IPS DF 19.7 (cell line): Measurements from ENCODE around the gene PRIMA1.

Experiments used
- DNase-seq: peaks from one replicate; pipeline ENCODE4 v3.0.0-alpha.2; 2013; ENCODE audit warnings: low read depth, low spot score

PRIMA1 gene

DNA sequence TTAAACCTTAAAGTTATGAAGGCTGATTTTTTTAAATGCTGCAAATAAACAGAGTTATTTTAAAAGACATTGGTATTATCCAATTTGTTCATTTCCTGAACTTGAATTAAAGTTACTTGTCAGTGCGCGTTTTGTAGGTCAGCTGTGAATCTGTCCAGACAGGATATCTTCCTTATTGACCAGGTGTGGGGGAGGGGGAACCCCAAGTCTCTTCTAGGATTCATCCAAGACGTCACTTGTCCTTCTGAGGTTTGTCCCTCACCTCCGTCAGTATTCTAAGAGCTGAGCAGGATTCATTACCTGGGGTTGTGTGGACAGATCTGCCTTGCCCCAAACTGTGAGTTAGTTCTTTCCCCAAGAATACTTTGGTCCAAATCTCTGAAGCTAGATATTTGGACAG lies 8.8 kb upstream of the PRIMA1 start:
- no peak for DNase-seq

DNA sequence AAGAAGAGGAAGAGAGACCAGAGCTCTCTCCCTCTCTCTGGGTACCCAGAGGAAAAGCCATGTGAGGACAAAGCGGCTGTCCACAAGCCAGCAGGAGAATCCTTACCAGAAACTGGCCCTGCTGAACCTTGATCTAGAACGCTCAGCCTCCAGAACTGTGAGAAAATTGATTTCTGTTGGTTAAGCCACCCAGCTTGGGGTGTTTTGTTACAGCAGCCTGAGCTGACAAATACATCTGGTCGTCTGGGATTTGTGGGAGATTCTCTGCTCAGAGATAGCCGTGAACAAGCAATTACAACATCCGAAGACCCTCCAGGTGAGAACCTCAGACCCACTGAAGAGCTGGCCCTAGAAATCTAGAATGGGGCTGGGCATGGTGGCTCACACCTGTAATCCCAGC lies 6.5 kb upstream of the PRIMA1 start:
- DNase-seq = no peak

DNA sequence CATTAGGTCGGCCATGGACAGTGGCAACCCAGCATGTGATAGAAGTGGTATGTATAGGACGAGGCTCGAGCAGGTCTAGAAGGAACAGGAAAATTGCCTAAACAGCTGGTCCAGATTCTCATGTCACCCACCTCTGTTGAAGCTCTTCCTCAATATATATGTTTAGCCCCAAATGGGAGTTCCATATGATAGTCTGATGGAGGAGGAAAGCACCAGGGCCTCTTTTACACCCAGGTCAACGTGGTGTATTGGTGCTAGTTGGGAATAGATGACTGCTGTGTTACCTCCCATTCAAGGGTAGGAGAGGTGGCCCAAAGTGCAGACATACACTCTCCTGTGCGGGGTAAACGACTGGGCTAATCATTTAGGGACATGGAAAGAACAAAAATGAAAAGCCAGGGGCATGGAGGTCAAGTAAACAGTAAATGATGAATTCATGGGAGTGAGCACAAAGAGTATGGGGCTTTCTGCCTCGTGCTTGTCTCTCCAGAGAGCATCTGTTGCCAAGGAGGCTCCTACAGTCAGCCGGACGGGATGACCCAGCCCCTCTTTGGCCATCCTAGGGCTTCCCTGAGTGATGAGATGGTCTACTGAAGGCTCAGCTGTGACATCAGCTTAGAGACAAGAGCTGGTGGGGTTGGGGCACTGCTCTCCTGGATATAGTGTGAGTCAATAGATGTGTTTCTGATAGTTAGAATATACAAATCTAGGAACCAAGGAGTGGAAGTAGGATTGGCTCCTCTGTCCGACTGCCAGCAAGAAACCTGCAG lies 5.5 kb upstream of the PRIMA1 start:
- no peak for DNase-seq

DNA sequence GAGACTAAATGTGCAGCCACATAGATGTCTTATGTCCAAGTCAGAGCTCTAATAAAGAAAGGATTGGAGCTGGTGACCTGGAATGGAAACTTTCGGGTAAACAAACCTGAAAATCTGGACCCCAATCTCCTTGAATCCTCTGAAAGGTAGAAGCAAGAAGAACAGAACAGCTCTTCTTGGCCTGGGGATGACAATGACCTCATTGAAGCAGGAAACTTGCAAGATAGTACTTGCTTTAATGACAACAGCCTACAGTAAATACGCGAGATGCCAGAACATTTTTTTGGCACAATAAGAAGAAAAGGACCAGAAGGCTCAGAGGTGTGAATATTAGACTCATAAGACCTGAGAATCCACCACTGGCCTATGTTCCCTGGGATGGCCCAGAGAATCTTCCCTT lies 4.1 kb upstream of the PRIMA1 start:
- no peak for DNase-seq

DNA sequence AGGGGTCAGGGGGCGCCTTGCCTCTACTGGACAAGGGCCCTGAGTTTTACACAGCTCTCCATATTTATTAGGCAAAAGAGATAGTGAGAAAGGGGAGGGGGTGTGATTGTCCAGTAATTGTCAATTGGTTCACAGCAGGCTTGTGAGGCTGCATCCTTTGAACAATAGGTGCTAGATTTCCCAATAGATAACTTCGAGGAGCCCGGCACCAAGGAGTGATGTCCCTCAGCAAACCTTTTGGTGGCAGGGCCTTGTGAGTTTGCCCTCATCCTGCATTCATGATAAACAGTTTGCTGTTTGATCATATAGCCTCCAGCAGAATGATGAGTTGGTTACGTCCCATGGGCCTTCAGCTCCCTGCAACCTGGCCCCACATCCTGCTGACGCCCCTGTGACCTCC lies 2.7 kb upstream of the PRIMA1 start:
- no peak for DNase-seq

DNA sequence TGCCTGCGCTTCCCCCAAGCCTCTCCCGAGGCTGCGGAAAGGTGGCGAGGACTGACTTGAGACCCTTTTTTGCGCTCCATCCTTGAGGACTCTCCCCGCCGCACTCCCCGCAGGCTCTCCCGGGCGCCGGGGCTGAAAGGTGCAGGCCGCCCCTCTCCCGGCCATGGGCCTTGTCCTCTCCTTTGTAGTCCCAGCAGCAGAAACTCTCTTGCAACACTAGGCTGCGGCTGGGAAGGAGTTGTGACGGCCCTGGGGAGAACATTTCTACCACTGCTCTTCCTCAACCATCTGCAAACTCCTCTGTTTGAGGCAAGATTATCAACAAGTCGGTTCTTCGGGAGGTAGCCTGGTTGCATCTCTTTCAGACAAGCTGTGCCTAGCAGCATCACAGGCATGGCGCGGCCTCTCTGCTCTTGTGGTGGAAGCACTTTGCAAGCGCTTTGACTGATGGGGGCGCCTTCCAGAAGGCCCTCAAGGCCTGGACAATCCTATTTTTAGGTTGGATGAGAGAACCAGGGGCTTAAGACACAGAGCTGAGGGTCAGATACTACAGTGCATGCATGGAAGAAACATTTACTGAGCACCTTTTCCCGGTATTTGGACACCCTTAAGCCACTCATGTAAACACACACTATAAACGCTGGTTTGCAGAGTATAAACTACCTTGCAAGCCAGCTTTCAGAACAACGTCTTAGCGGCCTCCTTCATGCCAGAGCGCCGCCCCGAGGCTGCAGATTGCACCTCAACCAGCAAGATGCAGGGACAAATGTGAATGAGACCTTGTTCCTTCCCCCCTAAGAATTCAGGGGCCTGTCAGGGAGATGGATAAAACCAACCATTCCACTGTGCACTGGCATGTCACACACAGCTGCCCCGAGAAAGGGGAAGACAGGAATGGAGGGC lies 1.2 kb upstream of the PRIMA1 start:
- no peak for DNase-seq

DNA sequence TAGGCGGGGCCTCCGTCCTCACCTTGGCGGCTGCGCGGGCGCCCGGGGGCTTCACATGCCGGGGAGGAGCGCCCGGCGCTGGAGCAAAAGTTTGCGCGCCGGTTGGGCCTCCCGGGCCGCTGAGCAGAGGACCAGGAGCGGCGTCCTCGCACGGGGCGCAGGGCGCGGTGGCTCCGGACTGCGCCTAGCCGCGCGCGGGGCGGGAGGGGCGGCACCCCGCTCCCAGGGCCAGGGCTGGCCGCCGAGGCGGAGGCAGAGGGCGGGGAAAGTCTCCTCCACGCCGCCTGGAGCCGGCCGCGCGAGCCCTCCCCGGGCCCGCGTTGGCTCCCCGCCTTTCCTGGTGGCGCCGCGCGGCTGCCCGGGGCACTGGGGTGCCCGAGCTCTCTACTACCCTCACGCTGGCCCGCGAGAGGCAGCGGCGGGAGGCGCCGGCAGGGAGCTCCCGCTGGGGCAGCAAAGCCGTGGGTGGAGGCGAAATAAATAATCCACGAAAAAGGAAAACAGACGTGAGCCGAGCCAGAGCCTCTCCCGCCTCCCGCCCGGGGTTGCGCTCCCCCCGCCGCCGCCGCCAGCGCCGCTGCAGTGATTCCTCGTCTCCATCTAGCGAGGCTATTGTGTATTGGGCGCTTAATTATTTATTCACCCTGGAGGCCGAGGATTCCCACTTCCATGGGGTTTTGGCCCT lies 400 bp upstream of the PRIMA1 start:
- DNase-seq = no peak

DNA sequence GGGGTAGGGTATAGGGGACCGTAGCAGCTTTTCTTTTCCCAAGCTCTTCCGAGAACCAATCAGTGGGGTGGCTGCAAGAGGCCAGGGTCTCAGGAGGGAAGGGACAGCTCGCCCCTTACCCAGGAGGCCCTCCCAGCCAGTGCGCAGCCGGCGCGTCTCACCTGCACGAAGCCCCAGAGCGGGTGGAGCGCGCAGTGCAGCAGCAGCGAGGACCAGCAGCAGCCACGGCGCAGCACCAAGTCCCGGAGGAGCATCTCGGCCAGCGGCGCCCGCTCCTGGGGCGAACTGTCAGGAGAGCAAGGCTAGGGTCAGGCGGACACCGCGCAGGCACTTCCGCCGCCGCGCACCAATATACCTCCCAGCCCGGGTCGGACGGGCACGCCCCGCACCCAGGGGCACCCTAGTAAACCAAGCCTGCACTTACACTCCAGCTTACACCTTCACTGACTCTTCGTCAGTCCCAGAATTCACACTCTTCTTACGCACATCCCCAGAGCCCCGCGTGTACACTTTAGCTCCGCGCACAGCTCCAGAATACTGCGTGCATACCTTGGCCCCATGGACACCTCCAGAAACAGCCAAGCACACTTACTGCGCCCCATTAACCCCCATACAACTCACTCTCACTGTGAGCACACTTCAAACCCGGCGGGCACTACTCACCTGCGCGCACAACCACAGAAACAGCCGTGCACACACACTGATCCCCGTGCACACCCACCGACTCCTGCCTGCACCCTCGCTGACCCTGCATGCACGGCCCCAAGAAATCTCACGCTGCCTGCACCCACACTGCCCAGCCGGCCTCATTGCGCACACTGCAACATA lies 606 bp downstream of the PRIMA1 start:
- no peak for DNase-seq

DNA sequence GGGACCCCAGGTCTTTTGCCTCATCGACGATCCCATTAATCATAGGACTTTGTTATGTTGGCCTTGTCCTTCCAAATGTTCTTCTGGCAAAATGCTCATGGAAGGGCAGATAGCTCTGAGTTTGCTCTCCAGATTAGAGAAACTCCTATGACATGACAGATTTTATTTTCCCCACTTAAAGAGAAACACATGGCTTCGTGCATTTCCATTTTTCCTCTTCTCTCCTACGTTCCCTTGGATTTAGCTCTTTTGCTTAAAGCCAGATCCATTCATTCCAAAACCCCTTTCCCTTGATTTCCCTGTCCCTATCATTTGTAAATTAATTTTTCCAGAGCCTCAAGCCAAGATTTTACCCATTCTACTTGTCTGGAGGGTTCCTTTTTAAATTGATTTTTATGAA lies 2.9 kb downstream of the PRIMA1 start:
- DNase-seq = no peak

DNA sequence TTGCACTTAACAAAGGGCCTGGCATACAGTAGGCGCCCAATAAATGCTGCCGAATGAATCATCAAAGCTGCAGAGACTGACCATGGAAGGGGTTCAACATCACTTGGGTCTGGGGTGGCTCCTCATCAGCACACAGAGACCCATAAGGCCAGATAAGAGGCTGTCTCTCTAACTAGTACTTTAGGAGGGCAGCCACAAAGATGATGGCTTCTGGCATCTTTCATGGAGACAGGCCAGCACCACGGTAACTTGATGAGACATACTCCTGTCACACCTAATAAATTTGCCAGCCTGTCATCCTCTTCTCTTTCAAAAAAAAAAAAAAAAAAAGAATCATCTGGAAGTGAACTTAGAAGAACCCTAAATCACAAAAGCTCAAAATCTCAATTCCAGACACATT lies 3.4 kb downstream of the PRIMA1 start:
- no peak for DNase-seq

DNA sequence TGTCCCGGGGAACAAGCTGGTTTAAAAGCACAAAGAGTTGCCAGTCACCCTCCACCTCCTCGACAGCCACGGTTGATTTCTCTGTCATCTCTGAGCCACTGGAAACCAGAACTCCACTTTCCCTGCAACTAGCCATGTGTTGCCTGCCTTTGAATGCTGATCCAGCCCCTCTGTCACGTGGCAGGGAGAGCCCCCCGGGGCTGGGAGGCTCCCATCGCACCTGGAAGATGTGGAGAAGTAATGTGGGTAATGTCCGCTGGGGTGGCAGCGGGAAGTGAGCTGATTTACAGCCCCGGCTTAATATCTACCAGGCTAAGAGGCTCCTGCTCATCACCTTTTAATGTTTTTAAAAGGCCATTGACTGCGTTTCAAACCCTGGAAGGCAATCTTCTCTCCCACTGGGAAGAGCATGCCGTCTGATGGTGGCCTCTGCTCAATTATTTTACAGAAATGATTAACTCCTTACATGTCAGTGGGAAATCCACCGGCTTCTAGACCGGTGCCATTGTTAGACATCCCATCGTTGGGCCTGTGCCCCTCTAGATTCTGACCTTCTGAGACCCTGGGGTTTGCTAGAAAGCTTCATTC lies 7.4 kb downstream of the PRIMA1 start:
- DNase-seq = no peak

DNA sequence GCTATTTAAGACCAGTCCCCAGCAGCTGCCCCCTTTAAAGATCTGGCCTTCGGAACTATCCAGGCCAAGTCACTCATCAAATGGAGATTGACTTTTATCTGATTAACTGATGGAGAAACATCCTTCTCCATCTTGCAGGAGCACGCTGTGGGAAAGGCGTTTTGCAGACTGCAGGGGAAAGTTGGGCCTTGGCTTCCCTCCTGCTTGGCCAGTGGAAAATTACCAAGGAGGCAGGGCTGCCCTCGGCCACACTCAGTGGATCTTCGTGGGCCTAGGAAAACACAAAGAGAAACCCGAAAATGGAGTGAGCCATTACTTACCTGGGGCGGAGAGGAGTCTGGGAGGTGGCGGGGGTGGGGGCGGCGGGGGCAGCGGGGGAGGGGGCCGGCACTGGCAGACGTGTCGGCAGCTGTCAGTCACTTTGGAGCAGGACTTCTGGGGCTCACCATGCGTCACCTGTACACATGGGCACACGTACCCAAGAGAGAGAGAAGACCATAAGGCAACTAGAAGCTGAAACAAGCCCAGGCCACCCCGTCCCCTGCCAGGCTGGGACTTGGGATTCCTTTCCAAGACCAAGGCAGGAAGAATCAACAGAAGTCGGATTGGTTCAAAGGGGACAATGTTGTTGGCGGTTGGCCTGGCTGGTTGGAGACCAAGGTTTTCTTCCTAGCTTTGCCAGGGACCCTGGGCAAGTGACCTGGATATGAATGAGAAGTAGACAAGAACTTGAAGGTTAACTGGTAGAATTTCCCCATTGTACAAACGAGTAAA lies 9.2 kb downstream of the PRIMA1 start:
- no peak for DNase-seq

DNA sequence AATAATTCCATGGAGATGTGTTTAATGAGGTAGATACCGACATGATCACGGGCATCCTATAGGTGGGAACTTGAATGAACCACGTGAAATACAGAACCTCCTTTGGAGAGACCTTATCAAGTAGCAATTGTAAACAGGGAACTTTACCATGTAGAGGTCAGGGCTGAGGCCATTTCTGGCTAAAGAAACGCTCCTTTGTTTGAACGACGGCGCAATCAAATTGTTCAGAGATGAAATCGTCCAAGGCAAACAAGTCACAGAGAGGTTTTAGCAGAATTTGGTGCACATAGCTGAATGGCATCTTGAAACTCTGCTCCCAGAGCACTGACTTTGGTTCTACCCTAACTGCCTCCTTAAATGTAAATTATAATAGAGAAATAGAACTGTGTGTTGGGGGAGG lies 9.8 kb downstream of the PRIMA1 start:
- no peak for DNase-seq

DNA sequence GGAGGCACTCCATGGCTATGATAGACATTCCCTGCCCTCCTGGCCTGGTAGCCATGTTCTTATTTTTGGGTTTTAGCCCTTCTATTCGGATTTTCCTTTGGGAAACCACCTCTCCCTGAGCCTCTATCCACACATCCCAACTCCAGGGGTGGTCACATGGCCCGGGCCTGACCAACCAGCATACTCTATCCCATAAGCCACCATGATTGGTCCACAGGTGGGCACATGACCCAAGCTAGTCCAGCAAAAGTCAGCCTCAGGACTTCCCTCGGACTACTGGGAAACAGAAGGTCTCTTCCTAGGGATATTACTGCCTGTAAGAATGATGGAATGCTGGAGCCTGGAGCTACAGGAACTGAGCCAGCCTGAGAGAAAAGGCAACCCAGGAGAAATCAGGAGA lies 12.5 kb downstream of the PRIMA1 start:
- DNase-seq = no peak

DNA sequence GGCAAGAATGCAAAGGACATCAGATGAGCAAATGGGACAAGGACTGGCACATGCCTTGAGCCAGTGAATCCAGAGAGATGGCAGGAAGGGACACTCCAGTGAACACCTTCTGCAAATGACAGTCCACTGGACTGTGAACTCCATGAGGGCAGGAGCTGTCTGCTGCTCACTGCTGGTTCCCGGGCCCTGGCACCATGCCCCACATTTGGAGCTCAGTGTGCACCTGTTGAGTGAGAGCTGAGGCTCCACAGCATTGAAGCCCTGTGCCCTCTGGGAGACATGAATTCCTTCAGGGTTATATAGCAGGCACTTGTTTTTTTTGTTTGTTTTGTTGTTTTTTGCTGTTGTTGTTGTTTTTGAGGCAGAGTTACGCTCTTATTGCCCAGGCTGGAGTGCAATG lies 13.1 kb downstream of the PRIMA1 start:
- DNase-seq = no peak

DNA sequence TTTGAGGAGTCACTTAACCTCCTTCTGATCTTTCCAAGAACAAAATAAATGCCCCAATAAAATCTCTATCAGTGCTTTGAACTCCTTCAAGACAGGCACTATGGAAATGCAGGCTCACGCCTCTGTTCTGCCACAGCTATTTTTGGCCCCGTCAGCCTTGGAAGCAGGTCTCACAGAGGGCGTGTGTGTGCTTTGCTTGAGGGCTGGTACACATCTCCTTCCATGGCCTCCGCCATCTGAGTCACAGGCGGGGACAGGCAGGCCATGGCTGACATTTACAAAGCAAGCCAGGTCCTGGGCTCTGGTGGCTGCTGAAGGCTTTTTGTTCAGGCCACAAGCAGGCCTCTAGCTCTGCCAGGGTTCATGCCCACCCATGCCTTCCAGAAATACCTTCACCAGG lies 16.0 kb downstream of the PRIMA1 start:
- no peak for DNase-seq

DNA sequence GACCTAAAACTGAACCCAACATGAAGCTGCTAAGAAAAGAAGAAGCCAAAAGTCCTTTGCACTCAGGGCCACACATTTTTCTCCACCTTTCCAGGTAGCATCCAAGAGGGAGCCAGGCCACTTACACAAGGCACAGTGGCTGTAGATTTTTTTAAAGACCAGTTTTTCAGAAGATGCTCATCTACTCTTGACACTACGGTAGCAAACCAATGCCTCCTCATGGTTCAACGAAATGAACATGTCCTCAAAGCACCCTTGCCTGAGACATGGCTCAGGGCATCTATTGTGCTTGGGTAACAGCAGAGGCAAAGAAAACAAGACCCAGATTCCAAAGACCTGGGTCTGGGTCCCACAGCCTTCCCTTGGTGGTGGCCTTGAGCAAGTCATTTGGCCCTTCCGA lies 22.3 kb downstream of the PRIMA1 start:
- DNase-seq = no peak

DNA sequence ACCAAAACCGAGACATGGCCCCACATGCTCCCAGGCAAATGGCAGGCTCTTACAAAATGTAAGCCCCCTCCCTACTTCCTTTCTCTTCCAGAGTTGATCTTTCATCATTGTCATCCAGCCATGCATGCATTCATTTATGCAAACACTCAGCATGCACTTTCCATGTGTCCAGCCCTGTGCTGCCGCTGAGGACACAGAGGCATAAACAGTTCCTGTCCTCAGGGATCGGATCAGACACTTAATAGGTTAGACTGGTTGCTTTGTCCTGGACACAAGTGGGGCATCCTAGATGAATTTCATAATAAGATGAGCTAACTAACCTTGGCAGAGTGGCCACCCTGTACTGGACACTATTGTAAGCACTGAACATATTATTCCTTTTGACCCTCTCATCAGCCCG lies 23.1 kb downstream of the PRIMA1 start:
- DNase-seq = no peak

DNA sequence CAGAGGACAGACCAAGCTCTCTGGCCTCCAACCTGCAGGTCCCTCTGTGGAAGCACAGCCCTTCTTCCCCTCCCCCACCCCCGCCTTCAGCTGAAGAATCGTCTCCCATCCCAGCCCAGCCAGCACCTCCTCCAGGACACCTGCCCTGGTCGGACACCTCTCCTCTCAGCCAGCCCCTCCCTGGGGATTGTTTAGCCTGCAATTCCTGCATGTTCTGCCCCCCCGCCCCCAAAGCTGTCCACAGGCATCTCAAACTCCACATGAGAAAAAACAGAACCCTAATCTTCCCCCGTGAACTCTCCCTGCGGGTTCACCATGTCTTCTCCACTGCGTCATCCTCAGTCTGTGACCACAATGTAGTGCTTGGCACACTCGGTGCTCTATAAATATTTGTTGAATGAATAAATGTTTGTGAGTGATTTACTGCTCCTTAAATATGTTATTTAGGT lies 24.1 kb downstream of the PRIMA1 start:
- DNase-seq = no peak

DNA sequence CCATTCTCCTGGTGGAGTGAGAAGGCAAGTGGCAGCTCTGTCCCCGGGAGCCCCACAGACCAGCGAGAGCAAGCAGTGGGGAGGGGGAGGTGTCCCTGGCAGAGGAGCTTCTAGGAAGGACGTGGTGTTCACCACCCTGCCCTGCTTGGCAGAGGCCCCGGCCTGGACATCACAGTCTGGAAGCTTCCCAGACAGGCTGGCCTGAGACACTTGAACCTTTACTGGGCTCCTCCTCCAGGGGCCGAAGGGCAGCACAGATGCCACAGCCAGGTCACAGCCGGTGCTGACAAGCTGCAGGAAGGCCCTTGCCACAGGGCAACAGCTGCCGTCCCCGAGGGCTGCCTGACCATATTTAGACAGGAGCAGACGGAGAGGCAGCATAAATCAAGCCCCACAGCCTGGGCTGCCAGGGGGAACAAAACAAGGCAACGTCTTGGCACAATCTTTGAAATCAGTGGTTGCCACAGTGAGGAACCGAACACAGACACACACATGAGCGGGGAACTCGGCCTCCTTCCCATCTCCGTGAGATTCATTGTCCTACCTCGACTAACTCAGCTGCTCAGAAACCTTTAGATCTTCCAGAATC lies 28.5 kb downstream of the PRIMA1 start:
- DNase-seq = no peak
